Left lung (tissue), 10 donors: Measurements from ENCODE around the gene TSPO. TPM values are rescaled to one million over a fixed set of nuclear protein-coding genes. Genes with fewer than 3 reads are reported as not detected.
A peak's percentile ranks its signal among the peaks of the same experiment; 100 is the strongest.

Source experiments
- ATAC-seq: fragments of 200-7000 bp; cut with Tn5 transposase; one replicate; pipeline ENCODE4 v1.9.1; 2020; ENCODE audit warnings: moderate library complexity
- DNase-seq, 4 donors: peaks; one replicate each; pipeline ENCODE4 v3.0.0-alpha.2; 2013 to 2020
- H3K27ac ChIP-seq, 2 donors: fragments of 200-600 bp; sonication (generic) in 1 of 2; one replicate each; pipeline versions ENCODE4 v1.5.0 to v1.8.0; 2020 to 2021
- H3K27me3 ChIP-seq, 2 donors: fragments of 200-600 bp; sonication (generic) in 1 of 2; one replicate each; pipeline versions ENCODE4 v1.5.0 to v1.8.0; 2020 to 2021
- H3K36me3 ChIP-seq, 2 donors: fragments of 200-600 bp; sonication (generic) in 1 of 2; one replicate each; pipeline versions ENCODE4 v1.5.0 to v1.8.0; 2020 to 2021
- H3K4me1 ChIP-seq, 2 donors: fragments of 200-600 bp; one replicate each; pipeline ENCODE4 v1.8.0; 2021
- H3K4me3 ChIP-seq, 2 donors: fragments of 200-600 bp; sonication (generic) in 1 of 2; one replicate each; pipeline versions ENCODE4 v1.5.0 to v1.8.0; 2020 to 2021; ENCODE audit warnings: mild to moderate bottlenecking in 1 of 2
- H3K9me3 ChIP-seq, 2 donors: fragments of 200-600 bp; sonication (generic) in 1 of 2; one replicate each; pipeline versions ENCODE4 v1.5.0 to v1.8.0; 2020 to 2021
- intact Hi-C, 2 donors: fragments of 100-400 bp; cut with DNase I; formaldehyde crosslinking; loops; one replicate each; pipeline versions ENCODE4 v1.11.2 to v1.14.2; 2022
- polyA plus RNA-seq, 6 donors: library from polyadenylated mRNA; unstranded; fragments of 120-200 nt; gene quantifications; one replicate each; pipeline ENCODE4 v1.2.1, GENCODE V29; 2013; ENCODE audit not compliant: insufficient read length in 6 of 6
- total RNA-seq, 2 donors: library from RNA; stranded (reverse); fragmentation: NEBNext Ultra II Directional; extraction: Animal tissue kit (Norgen Biotek cat#: 25700); gene quantifications; one replicate each; pipeline ENCODE4 v1.2.1, GENCODE V29; 2021
- TF ChIP-seq, protein P1 (sequence below), 2 donors: fragments of 200-600 bp; sonication (generic) in 1 of 2; IDR thresholded peaks; one replicate each; pipeline versions ENCODE4 v1.5.0 to v1.8.0; 2021; ENCODE audit warnings: antibody characterized with exemption in 2 of 2
- donor health status: DM: no; HTN: yes; CAD: no.
- donor health status: DM: no; HTN: no; CAD: no.

TSPO gene
- total and polyA plus RNA-seq, 8 donors, result 29.0 to 276 (median 45.6) TPM

DNA sequence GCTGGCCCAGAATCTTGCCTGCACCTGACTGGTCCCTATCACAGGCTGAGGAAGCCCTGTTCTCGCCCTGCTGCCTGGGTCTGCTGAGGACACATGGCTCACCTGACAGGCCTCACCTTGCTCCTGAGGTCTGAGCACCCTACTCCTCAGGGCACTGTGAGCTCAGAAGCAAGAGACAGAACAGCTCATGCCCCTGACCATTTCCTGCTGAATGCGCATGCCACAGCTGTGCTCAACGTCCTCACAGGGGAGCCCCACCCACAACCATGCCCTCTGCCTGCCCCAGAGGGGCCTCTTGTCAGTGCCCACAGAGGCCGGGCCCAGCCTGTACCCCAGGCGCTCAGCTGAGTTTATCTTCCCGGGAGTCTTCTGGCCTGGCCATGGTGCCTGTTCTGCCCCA lies 2.8 kb upstream of the TSPO start:
- no peak overlapping the region for H3K4me3 ChIP-seq

DNA sequence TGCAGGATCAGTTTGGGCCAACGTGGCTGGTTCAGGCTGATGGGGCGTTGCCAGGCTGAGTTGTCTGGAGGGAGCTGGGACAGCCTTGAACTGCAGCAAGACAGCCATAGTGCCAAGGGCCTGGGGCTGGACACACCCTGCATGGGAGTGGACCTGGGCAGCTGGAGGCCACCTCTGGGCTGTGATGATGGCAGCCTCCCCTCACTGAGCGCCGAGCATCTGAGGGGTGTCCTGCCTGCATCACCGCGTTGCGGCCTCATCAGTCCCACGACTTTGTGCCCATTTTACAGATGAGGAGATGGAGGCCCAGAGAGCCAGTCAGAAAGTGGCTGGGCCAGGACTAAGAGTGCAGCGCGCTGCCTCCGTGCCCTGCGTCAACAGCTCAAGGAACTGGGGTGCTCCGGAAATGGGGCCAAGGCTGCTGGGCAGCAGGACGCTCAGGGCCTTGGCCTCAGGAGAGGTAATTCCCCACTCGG lies 590 bp upstream of the TSPO start:
- H3K27ac ChIP-seq, result peak overlapping the region in 1 of 2 donors; percentile 95

More for the DNA sequence above, 2.8 kb upstream of the TSPO start:
- H3K27me3 ChIP-seq, result no peaks in the 10 kb centered on the region
- no peaks in the 10 kb centered on the region for H3K9me3 ChIP-seq
- intact Hi-C loops, result no loop called here
- H3K36me3 ChIP-seq, result no peaks in the 10 kb centered on the region
- H3K27ac ChIP-seq, result peak overlapping the region in 1 of 2 donors; percentile 91
- H3K4me1 ChIP-seq, result peaks cover 0 to 63% of the 10 kb centered on the region in 2 donors
- no peak for DNase-seq
- no peak for ATAC-seq
- TF ChIP-seq, protein P1, sequence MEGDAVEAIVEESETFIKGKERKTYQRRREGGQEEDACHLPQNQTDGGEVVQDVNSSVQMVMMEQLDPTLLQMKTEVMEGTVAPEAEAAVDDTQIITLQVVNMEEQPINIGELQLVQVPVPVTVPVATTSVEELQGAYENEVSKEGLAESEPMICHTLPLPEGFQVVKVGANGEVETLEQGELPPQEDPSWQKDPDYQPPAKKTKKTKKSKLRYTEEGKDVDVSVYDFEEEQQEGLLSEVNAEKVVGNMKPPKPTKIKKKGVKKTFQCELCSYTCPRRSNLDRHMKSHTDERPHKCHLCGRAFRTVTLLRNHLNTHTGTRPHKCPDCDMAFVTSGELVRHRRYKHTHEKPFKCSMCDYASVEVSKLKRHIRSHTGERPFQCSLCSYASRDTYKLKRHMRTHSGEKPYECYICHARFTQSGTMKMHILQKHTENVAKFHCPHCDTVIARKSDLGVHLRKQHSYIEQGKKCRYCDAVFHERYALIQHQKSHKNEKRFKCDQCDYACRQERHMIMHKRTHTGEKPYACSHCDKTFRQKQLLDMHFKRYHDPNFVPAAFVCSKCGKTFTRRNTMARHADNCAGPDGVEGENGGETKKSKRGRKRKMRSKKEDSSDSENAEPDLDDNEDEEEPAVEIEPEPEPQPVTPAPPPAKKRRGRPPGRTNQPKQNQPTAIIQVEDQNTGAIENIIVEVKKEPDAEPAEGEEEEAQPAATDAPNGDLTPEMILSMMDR (IDR thresholded peaks at IDR 0.05), result no peak

DNA sequence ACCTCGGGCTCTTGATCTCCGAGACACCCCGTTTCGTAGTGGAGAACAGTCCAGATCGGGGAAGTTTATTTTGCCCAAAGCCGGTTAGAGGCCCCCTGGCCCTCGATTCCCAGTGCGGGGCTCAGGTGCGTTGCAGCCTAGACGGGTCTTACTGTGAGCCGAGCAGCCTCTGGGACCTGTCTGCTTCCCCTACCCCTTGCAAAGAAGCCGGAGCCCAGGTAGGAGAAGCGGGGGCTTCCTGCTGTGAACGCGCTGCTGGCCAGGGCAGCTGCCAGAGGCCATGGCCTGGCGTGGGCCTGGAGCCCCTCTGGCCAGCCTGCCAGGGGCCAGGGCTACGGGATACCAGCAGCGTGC lies 621 bp downstream of the TSPO start:
- Histone ChIP-seq H3K4me3 (peak overlapping the region; percentile 64 to 97), H3K4me1 (peaks cover 0 to 82% of the 10 kb centered on the region in 2 donors), H3K9me3 (no peaks in the 10 kb centered on the region), H3K27ac (peak overlapping the region; percentile 77 to 95), H3K27me3 (no peaks in the 10 kb centered on the region), H3K36me3 (peaks cover 0 to 18% of the 10 kb centered on the region in 2 donors)
- TF ChIP-seq, protein P1 (IDR thresholded peaks at IDR 0.05), result no peak
- intact Hi-C loops, result no loop called here
- ATAC-seq, result peak; percentile 5
- DNase-seq, result no peak

More for the DNA sequence above, 590 bp upstream of the TSPO start:
- peaks cover 0 to 79% of the 10 kb centered on the region in 2 donors for H3K4me1 ChIP-seq
- no peaks in the 10 kb centered on the region for H3K27me3 ChIP-seq
- H3K9me3 ChIP-seq, result no peaks in the 10 kb centered on the region
- peak overlapping the region; percentile 64 to 97 for H3K4me3 ChIP-seq
- TF ChIP-seq, protein P1 (IDR thresholded peaks at IDR 0.05), result no peak
- peaks cover 0 to 7% of the 10 kb centered on the region in 2 donors for H3K36me3 ChIP-seq
- no peak for ATAC-seq
- peak in 1 of 4 donors; percentile 72 for DNase-seq
- intact Hi-C loops, result no loop called here

DNA sequence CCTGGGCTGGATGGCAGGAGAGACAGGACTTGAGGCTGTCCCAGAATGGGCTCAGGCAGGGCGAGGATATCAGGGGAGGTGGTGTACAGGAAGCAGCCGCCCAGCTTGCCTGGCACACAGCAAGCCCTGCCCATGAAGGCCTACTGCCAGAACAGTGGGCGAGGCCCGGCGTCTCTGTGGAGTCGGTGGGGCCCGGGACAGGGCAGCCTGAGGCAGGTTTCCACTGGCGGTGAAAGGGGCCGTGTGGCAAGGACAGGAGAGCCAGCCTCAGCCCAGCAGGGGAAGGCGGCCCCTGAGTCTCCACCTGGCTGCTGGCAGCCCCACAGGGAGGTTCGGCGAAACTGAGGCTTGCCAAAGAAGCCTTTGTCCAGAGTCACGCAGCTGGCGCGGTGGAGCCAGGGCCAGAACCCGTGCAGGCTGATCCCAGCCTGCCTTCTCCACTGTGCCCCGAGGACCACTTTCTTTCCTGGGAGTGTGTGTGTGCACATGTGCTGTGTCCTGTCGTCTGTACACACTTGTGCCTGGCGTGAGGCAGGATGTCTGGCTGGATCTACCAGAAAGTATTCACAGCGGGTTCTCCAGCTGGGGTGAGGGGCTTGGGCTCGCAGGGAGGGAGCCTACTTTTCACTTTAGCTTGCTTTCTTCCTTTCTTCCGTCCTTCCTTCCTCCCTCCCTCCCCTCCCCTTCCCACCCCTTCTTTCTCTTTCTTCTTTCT lies 1.2 kb downstream of the TSPO start:
- no peaks in the 10 kb centered on the region for H3K9me3 ChIP-seq
- DNase-seq (peak; percentile 19 to 94 (median 62)), ATAC-seq (peak; percentile 84)
- H3K4me3 ChIP-seq, result peak overlapping the region; percentile 64 to 97
- TF ChIP-seq, protein P1 (IDR thresholded peaks at IDR 0.05), result no peak
- H3K27ac ChIP-seq, result peak overlapping the region; percentile 77 to 95
- peaks cover 0 to 18% of the 10 kb centered on the region in 2 donors for H3K36me3 ChIP-seq
- H3K4me1 ChIP-seq, result peaks cover 0 to 85% of the 10 kb centered on the region in 2 donors
- intact Hi-C loops, result no loop called here
- H3K27me3 ChIP-seq, result no peaks in the 10 kb centered on the region

DNA sequence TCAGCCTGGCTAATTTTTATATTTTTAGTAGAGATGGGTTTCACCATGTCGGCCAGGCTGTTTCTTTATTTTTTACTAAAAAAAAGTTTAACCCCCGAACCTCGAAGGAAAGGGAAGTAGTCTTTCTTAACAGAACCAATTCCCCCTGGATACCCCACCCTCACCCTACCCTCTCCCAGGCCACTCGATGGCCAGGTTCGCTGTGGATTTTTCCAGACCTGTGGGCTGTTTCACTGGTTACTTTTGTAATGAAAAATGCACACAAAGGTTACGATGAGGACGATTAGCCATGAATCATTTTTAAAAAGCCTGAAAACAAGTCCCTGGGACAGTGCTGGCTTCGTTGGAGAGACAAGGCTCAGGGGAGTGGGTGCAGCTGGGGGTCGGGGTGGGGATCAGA lies 2.5 kb downstream of the TSPO start:
- DNase-seq, result no peak
- H3K9me3 ChIP-seq, result no peaks in the 10 kb centered on the region
- ATAC-seq, result no peak
- peak overlapping the region in 1 of 2 donors; percentile 80 for H3K27ac ChIP-seq
- TF ChIP-seq, protein P1 (IDR thresholded peaks at IDR 0.05), result no peak
- no peaks in the 10 kb centered on the region for H3K27me3 ChIP-seq
- peak overlapping the region in 1 of 2 donors; percentile 64 for H3K4me3 ChIP-seq
- H3K4me1 ChIP-seq, result peaks cover 0 to 84% of the 10 kb centered on the region in 2 donors
- H3K36me3 ChIP-seq, result peaks cover 0 to 21% of the 10 kb centered on the region in 2 donors
- intact Hi-C loops, result no loop called here
